ELF-1 (cell line): ENCODE results near the gene TYSND1.
A peak's percentile ranks its signal among the peaks of the same experiment; 100 is the strongest.
"Not testable (repeated sequence)": the region's sequence is repeated elsewhere in the genome, so short reads cannot be mapped to it uniquely, and the experiment has no call there.

Source experiments
- DNase-seq: peaks from one replicate; pipeline ENCODE4 v3.0.0-alpha.2; 2016; ENCODE audit warnings: low read depth, low spot score

TYSND1 gene

DNA sequence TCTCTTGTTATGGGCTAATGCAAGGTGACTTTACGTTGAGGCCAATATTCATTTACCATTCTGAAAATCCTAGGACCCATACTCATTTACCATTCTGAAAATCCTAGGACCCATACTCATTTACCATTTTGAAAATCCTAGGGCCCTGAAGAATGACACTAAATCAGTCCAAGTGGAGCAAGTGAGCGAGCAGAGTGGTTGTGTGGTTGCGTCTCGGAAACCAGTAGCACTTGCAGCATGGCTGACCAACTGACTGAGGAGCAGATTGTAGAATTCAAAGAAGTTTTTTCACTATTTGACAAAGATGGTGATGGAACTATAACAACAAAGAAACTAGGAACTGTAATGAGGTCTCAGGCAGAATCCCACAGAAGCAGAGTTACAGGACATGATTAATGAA lies 16.9 kb upstream of the TYSND1 start:
- no peak for DNase-seq

DNA sequence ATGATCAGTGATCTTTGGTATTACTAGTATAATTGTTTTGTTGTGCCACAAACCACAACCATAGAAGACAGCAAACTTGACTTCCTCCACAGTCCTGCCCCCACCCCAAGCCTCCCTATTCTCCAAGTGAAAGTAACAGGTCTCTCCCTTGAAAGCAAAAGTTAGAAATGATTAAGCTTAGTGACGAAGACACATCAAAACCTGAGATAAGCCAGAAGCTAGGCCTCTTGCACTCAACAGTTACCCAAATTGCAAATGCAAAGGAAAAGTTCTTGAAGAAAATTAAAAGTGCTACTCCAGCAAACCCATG lies 16.3 kb upstream of the TYSND1 start:
- DNase-seq: no peak

DNA sequence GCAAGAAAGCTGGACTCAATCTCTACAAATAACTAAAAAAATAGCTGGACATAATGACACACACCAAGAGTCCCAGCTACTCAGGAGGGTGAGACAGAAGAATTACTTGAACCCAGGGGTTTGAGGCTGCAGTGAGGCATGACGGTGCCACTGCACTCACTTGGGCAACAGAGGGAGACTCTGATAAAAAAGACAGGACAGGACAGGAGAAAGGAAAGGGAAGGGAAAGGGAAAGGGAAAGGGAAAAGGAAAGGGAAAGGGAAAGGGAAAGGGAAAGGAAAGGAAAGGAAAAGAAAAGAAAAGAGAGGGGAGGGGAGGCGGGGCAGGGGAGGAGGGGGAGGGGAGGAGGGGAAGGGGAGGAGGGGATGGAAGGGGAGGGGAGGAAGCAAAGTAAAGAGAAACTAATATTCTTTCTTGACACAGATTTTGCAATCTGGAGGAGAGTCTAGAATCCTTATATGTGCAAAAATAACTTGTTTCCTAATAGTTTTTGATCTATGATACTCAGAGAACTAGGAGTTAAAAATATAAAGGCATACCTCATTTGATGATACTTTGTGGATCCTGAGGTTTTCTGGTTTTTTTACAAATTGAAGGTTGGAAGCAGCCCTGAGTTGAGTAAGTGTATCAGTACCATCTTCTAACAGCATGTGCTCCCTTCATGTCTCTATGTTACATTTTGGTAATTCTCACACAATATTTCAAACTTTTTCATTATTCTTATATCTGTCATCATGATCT lies 15.8 kb upstream of the TYSND1 start:
- no peak for DNase-seq

GRCh38 chr10:70160798-70161197 lies 14.3 kb upstream of the TYSND1 start:
- DNase-seq: no peak

DNA sequence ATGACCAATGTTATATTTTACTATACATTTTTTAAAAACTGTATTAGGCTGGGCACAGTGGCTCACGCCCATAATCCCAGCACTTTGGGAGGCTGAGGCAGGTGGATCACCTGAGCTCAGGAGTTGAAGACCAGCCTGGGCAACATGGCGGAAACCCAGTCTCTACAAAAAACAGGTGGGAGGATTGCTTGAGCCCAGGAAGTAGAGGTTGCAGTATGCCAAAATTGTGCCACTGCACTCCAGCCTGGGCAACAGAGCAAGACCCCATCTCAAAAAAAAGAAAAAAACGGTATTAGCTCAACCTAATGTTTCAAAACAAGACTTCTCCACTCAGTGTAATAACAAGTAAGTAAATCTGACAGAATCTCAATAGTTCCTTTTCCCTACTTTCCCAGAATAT lies 12.9 kb upstream of the TYSND1 start:
- not testable (repeated sequence) for DNase-seq

- DNase-seq: no peak
Measured at GRCh38 chr10:70158113-70158512, 11.6 kb upstream of the TYSND1 start.

DNA sequence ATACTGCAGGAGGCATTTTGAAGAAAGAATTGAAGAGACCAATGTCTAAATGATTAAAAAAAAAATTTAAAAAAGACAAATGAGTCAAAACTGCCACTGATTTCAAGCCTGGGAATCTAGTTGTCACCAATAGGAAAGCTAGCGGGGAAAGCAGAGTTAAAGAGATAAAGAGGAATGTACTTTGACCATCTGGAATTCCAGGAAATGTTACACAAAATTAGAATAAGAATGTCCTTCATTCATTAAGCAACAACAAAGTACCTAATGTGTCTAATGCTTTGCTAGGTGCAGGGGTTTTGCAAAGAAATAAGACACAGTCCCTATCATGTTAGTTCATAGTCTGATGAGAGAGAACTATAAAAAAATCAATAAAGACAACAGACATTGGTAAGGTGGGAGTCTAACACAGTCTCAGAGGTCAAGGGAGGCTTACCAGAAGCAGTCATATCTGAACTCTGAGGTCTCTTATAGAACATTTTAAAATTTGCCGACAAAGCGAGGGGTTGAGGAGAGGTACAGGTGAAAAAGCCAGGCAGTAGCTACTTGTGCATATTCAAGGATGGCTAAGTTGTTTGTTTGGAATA lies 8.8 kb upstream of the TYSND1 start:
- DNase-seq: no peak

DNA sequence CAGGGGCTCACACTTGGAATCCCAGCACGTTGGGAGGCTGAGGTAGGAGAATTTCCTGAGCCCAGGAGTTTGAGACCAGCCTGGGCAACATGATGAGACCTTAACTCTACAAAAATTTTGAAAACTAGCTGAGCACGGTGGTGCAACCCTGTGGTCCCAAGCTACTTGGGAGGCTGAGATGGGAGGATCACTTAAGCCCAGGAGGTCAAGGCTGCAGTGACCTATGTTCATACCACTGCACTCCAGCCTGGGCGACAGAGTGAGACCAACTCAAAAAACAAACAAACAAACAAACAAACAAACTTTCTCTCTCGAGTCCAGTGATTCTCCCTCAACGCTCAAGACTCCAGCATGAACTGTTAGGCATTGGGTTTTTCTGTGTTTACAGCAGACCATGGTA lies 2.0 kb upstream of the TYSND1 start:
- DNase-seq: no peak

GRCh38 chr10:70147259-70147625 lies 742 bp upstream of the TYSND1 start:
- no peak for DNase-seq

DNA sequence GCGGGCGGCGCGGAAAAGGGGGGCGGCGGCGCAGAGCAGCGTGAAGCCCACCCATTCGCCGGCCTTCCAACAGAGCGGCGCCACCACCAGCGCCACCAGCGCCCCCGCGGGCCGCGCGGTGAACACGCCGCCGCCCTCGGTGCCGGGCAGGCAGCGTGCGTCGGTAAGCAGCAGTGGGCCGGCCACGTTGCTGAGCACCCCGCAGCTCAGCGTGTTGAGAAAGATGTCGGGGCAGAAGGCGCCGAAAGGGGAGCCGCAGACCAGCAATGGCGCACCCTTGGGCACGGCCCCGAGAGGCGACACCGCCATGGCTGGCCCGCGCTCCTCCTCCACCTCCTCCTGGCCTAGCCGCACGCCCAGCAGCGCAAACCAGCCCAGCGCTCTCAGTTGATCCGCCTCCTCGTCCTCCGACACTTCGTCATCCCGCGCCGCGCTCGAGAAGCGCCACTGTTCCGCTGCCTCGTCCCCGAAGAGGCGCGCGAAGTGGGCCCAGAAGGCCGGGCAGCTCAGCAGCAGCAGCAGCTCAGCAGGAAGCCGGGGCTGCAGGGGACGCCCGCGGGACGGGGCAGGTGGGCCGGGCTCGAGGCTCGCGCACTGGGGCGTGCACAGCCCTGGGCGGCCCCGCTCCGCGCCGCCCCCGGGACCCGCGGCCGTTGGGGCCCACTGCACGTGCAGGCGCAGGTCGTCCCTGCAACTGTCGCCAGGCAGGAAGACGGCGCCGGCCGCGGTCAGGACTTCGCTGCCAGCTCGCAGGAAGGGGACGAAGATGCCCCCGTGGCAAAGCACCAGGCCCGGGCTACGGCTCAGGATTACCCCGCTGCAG lies 623 bp downstream of the TYSND1 start:
- DNase-seq: peak; percentile 80

GRCh38 chr10:70145166-70145665 lies 1.3 kb downstream of the TYSND1 start:
- peak; percentile 26 for DNase-seq

DNA sequence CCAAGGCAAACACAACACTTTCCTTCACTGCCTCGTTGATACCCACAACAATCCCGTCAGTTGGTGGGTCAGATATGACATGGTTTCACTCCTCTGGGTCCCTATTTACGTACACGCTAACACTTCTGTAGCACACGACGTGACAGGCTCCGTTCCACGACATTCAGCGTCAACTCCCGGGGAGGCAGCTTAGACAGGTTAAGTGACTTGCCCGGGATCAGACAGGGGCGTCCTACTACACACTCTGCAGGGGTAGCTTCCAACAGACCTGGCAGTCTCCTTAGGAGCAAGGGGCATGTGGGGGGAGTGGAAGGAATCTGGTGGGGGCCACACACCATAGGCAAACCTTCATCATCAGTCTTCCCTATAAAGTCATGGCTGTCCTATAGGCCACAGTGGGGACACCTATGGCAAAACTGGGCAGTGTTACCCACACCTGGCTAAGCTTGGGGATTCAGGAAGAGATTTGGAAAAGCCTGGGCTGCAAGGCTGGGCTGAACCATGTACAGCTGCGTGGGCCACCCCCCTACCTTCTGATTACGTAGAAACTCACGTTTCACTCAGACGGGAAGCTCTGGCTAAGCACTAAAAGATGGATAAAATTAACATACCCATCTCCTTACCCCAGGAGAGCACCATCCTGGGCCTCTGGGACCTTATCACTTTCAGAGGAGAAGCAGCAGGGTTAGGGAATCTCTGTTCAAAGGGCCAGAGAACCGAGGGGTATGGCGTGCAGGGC lies 2.0 kb downstream of the TYSND1 start:
- DNase-seq: no peak

DNA sequence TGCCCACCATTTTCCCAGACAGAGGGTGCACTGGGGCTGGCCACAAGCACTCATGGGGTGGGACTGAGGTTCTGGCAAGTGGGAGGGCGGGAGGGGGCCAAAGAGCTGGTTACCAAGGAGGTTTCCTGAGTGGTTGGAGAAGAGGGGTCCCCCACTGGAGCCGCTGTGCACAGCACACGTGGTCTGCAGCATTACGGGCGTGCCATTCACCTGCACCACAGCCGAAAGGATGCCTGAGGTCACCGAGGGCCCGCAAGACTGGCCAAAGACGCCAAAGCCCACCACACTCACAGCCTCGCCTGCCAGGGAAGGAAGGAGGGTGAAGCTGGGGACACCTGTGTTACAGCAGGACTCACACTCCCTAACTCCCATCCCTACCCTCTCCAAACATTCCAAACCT lies 3.9 kb downstream of the TYSND1 start:
- no peak for DNase-seq

GRCh38 chr10:70140297-70140696 lies 6.2 kb downstream of the TYSND1 start:
- no peak for DNase-seq

DNA sequence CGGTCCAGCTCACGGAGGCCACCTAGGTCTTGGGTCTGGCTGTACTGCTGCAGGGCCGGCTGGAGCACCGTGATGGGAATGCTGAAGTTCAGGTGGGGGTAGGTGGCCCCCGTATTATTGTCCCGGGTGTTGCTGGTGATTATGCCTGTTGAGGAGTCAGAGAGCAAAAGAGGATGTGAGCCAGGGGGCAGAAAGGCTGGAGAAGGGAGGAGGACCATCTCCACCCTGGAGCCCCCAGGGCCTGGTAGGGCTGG lies 6.6 kb downstream of the TYSND1 start:
- DNase-seq: no peak

- peak; percentile 66 for DNase-seq
Measured at GRCh38 chr10:70139151-70139996, 7.1 kb downstream of the TYSND1 start.

- no peak for DNase-seq
Measured at GRCh38 chr10:70137927-70138883, 8.3 kb downstream of the TYSND1 start.

- DNase-seq: no peak
Measured at GRCh38 chr10:70137135-70137534, 9.4 kb downstream of the TYSND1 start.

DNA sequence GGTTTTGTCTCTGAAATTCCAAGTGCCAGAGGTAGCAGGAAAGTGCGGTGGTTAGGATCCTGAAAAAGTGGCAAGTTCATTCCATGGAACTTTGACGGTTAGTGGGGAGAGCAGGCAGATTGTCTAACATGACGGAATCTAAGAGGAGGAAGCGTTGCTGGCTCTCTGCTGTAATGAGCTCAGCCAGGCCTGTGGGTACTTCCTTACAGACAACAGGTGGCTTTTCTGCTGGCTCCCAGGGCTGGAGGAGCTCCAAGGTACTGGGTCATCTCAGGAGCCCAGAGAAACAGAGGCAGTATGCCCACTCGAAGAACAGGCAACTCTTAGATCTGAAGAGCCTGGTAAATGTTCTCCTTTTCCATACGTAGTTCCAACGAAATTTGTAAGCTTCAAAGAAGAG lies 10.8 kb downstream of the TYSND1 start:
- DNase-seq: no peak

DNA sequence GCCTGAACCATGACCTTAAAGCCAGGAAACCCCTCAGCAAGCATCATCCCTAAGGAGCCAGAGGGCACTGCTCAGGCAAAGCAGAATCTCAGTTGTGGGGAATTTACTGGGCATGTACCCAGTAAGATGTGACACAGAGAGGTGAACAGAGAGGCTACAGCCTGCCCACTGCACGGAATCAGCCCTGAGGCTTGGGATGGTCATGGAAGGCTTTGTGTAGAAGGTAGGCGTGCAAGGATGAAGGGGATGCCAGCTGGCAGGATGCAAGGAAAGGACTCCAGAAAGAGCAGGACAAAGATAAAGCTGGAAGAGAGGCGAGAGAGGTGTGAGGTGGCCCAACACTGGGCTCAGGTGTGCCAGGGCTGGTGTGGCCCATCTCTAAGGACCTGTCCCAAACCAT lies 11.5 kb downstream of the TYSND1 start:
- no peak for DNase-seq
